B cell (primary cell): Measurements from ENCODE around the gene UGT1A5. TPM values are rescaled to one million over a fixed set of nuclear protein-coding genes. Genes with fewer than 3 reads are reported as not detected.

Experiments
- ATAC-seq: fragments of 200-7000 bp; cut with Tn5 transposase; one replicate; pipeline ENCODE4 v1.10.0; 2021; ENCODE audit warnings: low read depth, mild to moderate bottlenecking, moderate number of reproducible peaks, moderate library complexity
- CTCF ChIA-PET: fragments of 350-600 bp; sonication (Branson Sonifier 250); formaldehyde crosslinking; loops from one replicate; lab custom pipeline; 2021; ENCODE audit warnings: antibody characterized with exemption, inconsistent platforms; lab: Charles Lee
- POLR2A ChIA-PET: fragments of 350-600 bp; sonication (Branson Sonifier 250); formaldehyde crosslinking; loops from one replicate; lab custom pipeline; 2021; ENCODE audit warnings: antibody characterized with exemption; lab: Charles Lee
- DNase-seq: peaks from one replicate; pipeline ENCODE4 v3.0.0; 2013
- H2AFZ ChIP-seq: 2 replicates; pipeline ENCODE4 v1.6.1; 2012; ENCODE audit warnings: mild to moderate bottlenecking, low read depth, low read length; ENCODE audit not compliant: insufficient read depth, poor library complexity, severe bottlenecking
- H3K27ac ChIP-seq, 2 donors: 1 replicate in 1 of 2; 2 replicates in 1 of 2; pipeline ENCODE4 v1.5.1; 2012 to 2013; ENCODE audit warnings: low read length in 2 of 2, mild to moderate bottlenecking in 2 of 2, moderate library complexity in 1 of 2
- H3K27me3 ChIP-seq, 4 experiments: fragments of 200-600 bp in 1 of 4; sonication (generic) in 1 of 4; replicated peaks in 1 of 4; 1 replicate in 2 of 4; 2 replicates in 2 of 4; pipeline versions ENCODE4 v1.6.1 to v1.7.0; 2013 to 2016; ENCODE audit warnings: low read length in 3 of 4, mild to moderate bottlenecking in 2 of 4, mixed read lengths in 1 of 4, moderate library complexity in 1 of 4; ENCODE audit not compliant: insufficient read depth in 4 of 4, control insufficient read depth in 3 of 4; ENCODE audit errors: control extremely low read depth in 1 of 4
- H3K36me3 ChIP-seq, 2 experiments: replicated peaks in 1 of 2; 1 replicate in 1 of 2; 2 replicates in 1 of 2; pipeline versions ENCODE4 v1.6.1 to v1.7.1; 2013; ENCODE audit warnings: low read length in 1 of 2; ENCODE audit not compliant: insufficient read depth in 2 of 2, control insufficient read depth in 1 of 2; ENCODE audit errors: control extremely low read depth in 1 of 2, extremely low read depth in 1 of 2
- H3K4me1 ChIP-seq, 2 donors: fragments of 200-600 bp in 1 of 2; sonication (generic) in 1 of 2; 1 replicate in 1 of 2; 2 replicates in 1 of 2; pipeline versions ENCODE4 v1.5.1 to v1.6.1; 2013 to 2017; ENCODE audit warnings: low read length in 2 of 2; ENCODE audit not compliant: control insufficient read depth in 2 of 2, insufficient read depth in 2 of 2
- H3K4me2 ChIP-seq: replicated peaks from 2 replicates; pipeline ENCODE3; 2012; ENCODE audit warnings: mild to moderate bottlenecking, low read depth, low read length; ENCODE audit not compliant: poor library complexity, severe bottlenecking
- H3K4me3 ChIP-seq, 5 experiments: fragments of 200-600 bp in 1 of 5; sonication (generic) in 1 of 5; 1 replicate in 3 of 5; 2 replicates in 2 of 5; pipeline versions ENCODE4 v1.5.1 to v1.7.0; 2011 to 2016; ENCODE audit warnings: low read length in 4 of 5, mild to moderate bottlenecking in 4 of 5, low read depth in 2 of 5, control low read depth in 1 of 5, moderate library complexity in 1 of 5; ENCODE audit not compliant: insufficient read depth in 1 of 5; ENCODE audit errors: control extremely low read depth in 1 of 5, extremely low read depth in 1 of 5
- H3K79me2 ChIP-seq: fragments of 200-600 bp; sonication (generic); one replicate; pipeline ENCODE4 v1.6.0; 2016; ENCODE audit warnings: low read length; ENCODE audit not compliant: control insufficient read depth, insufficient read depth
- H3K9ac ChIP-seq: fragments of 200-600 bp; sonication (generic); 2 replicates; pipeline ENCODE4 v1.6.1; 2017; ENCODE audit warnings: mild to moderate bottlenecking, low read length, moderate library complexity
- H3K9me3 ChIP-seq, 3 donors: one replicate each; pipeline versions ENCODE4 v1.6.1 to v1.7.1; 2013; ENCODE audit warnings: low read length in 2 of 3; ENCODE audit not compliant: control insufficient read depth in 2 of 3, insufficient read depth in 1 of 3; ENCODE audit errors: control extremely low read depth in 1 of 3
- H4K20me1 ChIP-seq: 2 replicates; pipeline ENCODE4 v1.6.0; 2012; ENCODE audit warnings: mild to moderate bottlenecking, low read length; ENCODE audit not compliant: insufficient read depth, control insufficient read depth, poor library complexity, severe bottlenecking
- H3K27ac Mint-ChIP-seq: one replicate; pipeline ENCODE4 v1.8.0; 2021; ENCODE audit warnings: mixed read lengths
- H3K27me3 Mint-ChIP-seq: one replicate; pipeline ENCODE4 v1.8.0; 2021; ENCODE audit warnings: mixed read lengths
- H3K4me1 Mint-ChIP-seq: one replicate; pipeline ENCODE4 v1.8.0; 2021; ENCODE audit warnings: mixed read lengths
- H3K4me3 Mint-ChIP-seq: one replicate; pipeline ENCODE4 v1.8.0; 2021; ENCODE audit warnings: mixed read lengths
- H3K9me3 Mint-ChIP-seq: one replicate; pipeline ENCODE4 v1.8.0; 2022; ENCODE audit warnings: mixed read lengths; ENCODE audit not compliant: insufficient read depth
- EZH2 ChIP-seq: IDR thresholded peaks from 2 replicates; pipeline ENCODE4 v1.6.1; 2012; ENCODE audit warnings: borderline replicate concordance, low read depth, mild to moderate bottlenecking, moderate library complexity, low read length; ENCODE audit not compliant: insufficient read depth, poor library complexity, severe bottlenecking
- WGBS: methylation state at CpG from one replicate; pipeline ENCODE4 v1.1.5; 2013; ENCODE audit warnings: missing lambda C conversion rate; ENCODE audit not compliant: insufficient coverage; 5-methylcytosine and 5-hydroxymethylcytosine counted together
- intact Hi-C: fragments of 100-400 bp; cut with micrococcal nuclease; formaldehyde crosslinking; loops from one replicate; pipeline ENCODE4 v1.10.0; 2022
- polyA plus RNA-seq: library from polyadenylated mRNA; depleted of rRNA; stranded (reverse); fragments of >200 nt; gene quantifications from 2 replicates; pipeline ENCODE4 v1.2.3, GENCODE V29; 2012
- total RNA-seq, 2 donors: library from RNA; stranded (reverse); fragments of 120-200 nt in 1 of 2; gene quantifications; 1 replicate in 1 of 2; 2 replicates in 1 of 2; pipeline versions ENCODE4 v1.2.3 to v1.2.4, GENCODE V29; 2013 to 2022
- TF ChIP-seq, protein P1 (sequence below): fragments of 200-600 bp; IDR thresholded peaks from one replicate; pipeline ENCODE4 v1.8.0; 2022; ENCODE audit warnings: antibody characterized with exemption, mild to moderate bottlenecking

The UGT1A5 gene
- total and polyA plus RNA-seq, 2 donors (not counting 1 experiment from before 2014, with no cell fraction given) = not detected

DNA sequence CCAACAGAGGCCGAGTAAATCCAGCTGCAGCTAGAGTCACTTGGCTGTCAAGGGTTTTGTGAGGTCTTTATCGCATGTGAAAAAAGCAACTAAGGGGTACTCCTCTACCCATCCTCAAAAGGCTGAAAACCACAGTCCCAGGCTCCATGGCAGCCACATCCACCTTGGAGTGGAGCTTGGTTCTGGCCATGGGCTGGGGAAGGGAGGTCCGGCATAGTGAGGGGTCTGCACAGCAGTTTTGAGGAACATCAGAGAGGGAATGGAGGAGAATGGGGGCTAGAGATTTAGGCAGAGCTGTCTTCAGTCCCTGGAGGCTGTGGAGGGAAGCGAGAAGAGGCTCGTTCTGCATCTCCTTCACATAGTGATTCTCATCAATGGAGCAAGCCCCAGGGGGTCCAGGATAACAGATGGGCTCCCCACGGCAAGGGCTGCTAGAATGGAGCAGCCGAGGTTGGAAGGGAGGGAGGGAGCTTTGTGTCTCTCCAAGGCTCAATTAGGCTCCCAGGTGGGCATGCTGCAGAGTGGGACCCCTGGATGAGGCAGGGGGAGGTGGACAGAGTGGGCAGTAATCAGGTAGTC lies 86.5 kb downstream of the UGT1A5 start:
- ChIA-PET CTCF (no interaction called here), POLR2A (no interaction called here)
- H3K36me3 ChIP-seq = no peaks in the 10 kb centered on the region
- H3K9ac ChIP-seq = no peak overlapping the region
- no peaks in the 10 kb centered on the region for H3K4me1 ChIP-seq
- H3K4me3 ChIP-seq = no peak overlapping the region
- H3K27ac Mint-ChIP-seq = no peak overlapping the region
- H3K27me3 Mint-ChIP-seq = peaks cover 13% of the 10 kb centered on the region
- TF ChIP-seq, protein P1, sequence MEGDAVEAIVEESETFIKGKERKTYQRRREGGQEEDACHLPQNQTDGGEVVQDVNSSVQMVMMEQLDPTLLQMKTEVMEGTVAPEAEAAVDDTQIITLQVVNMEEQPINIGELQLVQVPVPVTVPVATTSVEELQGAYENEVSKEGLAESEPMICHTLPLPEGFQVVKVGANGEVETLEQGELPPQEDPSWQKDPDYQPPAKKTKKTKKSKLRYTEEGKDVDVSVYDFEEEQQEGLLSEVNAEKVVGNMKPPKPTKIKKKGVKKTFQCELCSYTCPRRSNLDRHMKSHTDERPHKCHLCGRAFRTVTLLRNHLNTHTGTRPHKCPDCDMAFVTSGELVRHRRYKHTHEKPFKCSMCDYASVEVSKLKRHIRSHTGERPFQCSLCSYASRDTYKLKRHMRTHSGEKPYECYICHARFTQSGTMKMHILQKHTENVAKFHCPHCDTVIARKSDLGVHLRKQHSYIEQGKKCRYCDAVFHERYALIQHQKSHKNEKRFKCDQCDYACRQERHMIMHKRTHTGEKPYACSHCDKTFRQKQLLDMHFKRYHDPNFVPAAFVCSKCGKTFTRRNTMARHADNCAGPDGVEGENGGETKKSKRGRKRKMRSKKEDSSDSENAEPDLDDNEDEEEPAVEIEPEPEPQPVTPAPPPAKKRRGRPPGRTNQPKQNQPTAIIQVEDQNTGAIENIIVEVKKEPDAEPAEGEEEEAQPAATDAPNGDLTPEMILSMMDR = no peak
- no peak for TF ChIP-seq EZH2
- H2AFZ ChIP-seq = no peak overlapping the region
- no peak overlapping the region for H3K4me2 ChIP-seq
- H3K9me3 ChIP-seq = no peaks in the 10 kb centered on the region
- 51% methylated on average over 4 of the region's 7 CpGs for WGBS
- no peaks in the 10 kb centered on the region for H3K79me2 ChIP-seq
- no peak overlapping the region for H3K27ac ChIP-seq
- no peak for DNase-seq
- peaks cover 0 to 4% (median 0%) of the 10 kb centered on the region in 4 experiments for H3K27me3 ChIP-seq
- H3K4me1 Mint-ChIP-seq = no peaks in the 10 kb centered on the region
- peaks cover 2% of the 10 kb centered on the region for H3K9me3 Mint-ChIP-seq
- intact Hi-C loops = no loop called here
- H4K20me1 ChIP-seq = no peaks in the 10 kb centered on the region
- no peak for ATAC-seq
- no peak overlapping the region for H3K4me3 Mint-ChIP-seq

GRCh38 chr2:233799716-233800115 lies 87.0 kb downstream of the UGT1A5 start:
- ChIA-PET CTCF (no interaction called here), POLR2A (no interaction called here)
- no peaks in the 10 kb centered on the region for H4K20me1 ChIP-seq
- no peak for ATAC-seq
- Mint-ChIP-seq H3K27ac (no peak overlapping the region), H3K4me1 (no peaks in the 10 kb centered on the region), H3K9me3 (peaks cover 2% of the 10 kb centered on the region), H3K27me3 (peaks cover 17% of the 10 kb centered on the region), H3K4me3 (no peak overlapping the region)
- H2AFZ ChIP-seq = no peak overlapping the region
- H3K9ac ChIP-seq = no peak overlapping the region
- no peaks in the 10 kb centered on the region for H3K36me3 ChIP-seq
- no peak overlapping the region for H3K4me3 ChIP-seq
- no peaks in the 10 kb centered on the region for H3K9me3 ChIP-seq
- no peak overlapping the region for H3K27ac ChIP-seq
- no peak overlapping the region for H3K4me2 ChIP-seq
- no peak for DNase-seq
- TF ChIP-seq EZH2 = no peak
- TF ChIP-seq, protein P1 = no peak
- no peaks in the 10 kb centered on the region for H3K79me2 ChIP-seq
- 44% methylated on average over 4 of the region's 5 CpGs for WGBS
- H3K27me3 ChIP-seq = peaks cover 0 to 4% (median 0%) of the 10 kb centered on the region in 4 experiments
- no peaks in the 10 kb centered on the region for H3K4me1 ChIP-seq
- intact Hi-C loops = no loop called here
